H9 (cell line): ENCODE data around the gene PKMYT1. TPM values are rescaled to one million over a fixed set of nuclear protein-coding genes. Genes with fewer than 3 reads are reported as not detected.

ENCODE experiments used
- DNase-seq: peaks from one replicate; pipeline ENCODE4 v3.0.0-alpha.2; 2017
- H2AFZ ChIP-seq: one replicate; pipeline ENCODE4 v1.6.1; 2013; ENCODE audit warnings: mild to moderate bottlenecking, low read length, control low read depth, moderate library complexity
- H2AK5ac ChIP-seq: 2 replicates; pipeline ENCODE4 v1.6.1; 2013; ENCODE audit warnings: low read length, control low read depth, mixed read lengths; ENCODE audit not compliant: insufficient read length
- H2BK120ac ChIP-seq: one replicate; pipeline ENCODE4 v1.6.1; 2013; ENCODE audit warnings: low read depth, mild to moderate bottlenecking, low read length, control low read depth, inconsistent platforms; ENCODE audit not compliant: poor library complexity, severe bottlenecking
- H2BK12ac ChIP-seq: 2 replicates; pipeline ENCODE4 v1.6.1; 2013; ENCODE audit warnings: low read length, control low read depth, mixed read lengths, low read depth; ENCODE audit not compliant: insufficient read length
- H2BK15ac ChIP-seq: 2 replicates; pipeline ENCODE4 v1.6.1; 2013; ENCODE audit warnings: low read depth, low read length, control low read depth
- H2BK20ac ChIP-seq: one replicate; pipeline ENCODE4 v1.6.1; 2013; ENCODE audit warnings: low read depth, mild to moderate bottlenecking, low read length, control low read depth, inconsistent platforms; ENCODE audit not compliant: poor library complexity, severe bottlenecking
- H2BK5ac ChIP-seq: 2 replicates; pipeline ENCODE4 v1.6.1; 2013; ENCODE audit warnings: low read length, control low read depth, mixed read lengths; ENCODE audit not compliant: insufficient read length
- H3K14ac ChIP-seq: 2 replicates; pipeline ENCODE4 v1.6.1; 2013; ENCODE audit warnings: low read length, control low read depth; ENCODE audit not compliant: insufficient read depth
- H3K18ac ChIP-seq: 2 replicates; pipeline ENCODE4 v1.6.1; 2013; ENCODE audit warnings: low read depth, mild to moderate bottlenecking, mixed read lengths, low read length, control low read depth; ENCODE audit not compliant: insufficient read length
- H3K23ac ChIP-seq: 2 replicates; pipeline ENCODE4 v1.6.1; 2013; ENCODE audit warnings: low read length, control low read depth, mixed read lengths, low read depth; ENCODE audit not compliant: insufficient read length
- H3K23me2 ChIP-seq: 2 replicates; pipeline ENCODE4 v1.6.1; 2013; ENCODE audit warnings: low read depth, mild to moderate bottlenecking, mixed read lengths, low read length, control low read depth; ENCODE audit not compliant: insufficient read length, poor library complexity, severe bottlenecking
- H3K27ac ChIP-seq: 2 replicates; pipeline ENCODE4 v1.5.1; 2013; ENCODE audit warnings: low read length, control low read depth, mixed read lengths, low read depth; ENCODE audit not compliant: insufficient read length
- H3K27me3 ChIP-seq: 2 replicates; pipeline ENCODE4 v1.6.1; 2013; ENCODE audit warnings: low read length, control low read depth, inconsistent platforms; ENCODE audit not compliant: insufficient read depth
- H3K4ac ChIP-seq: 2 replicates; pipeline ENCODE4 v1.6.1; 2013; ENCODE audit warnings: low read depth, mild to moderate bottlenecking, control low read depth, inconsistent platforms, low read length, moderate library complexity
- H3K4me1 ChIP-seq: 2 replicates; pipeline ENCODE4 v1.6.1; 2013; ENCODE audit warnings: low read length, control low read depth, inconsistent platforms; ENCODE audit not compliant: insufficient read depth
- H3K4me2 ChIP-seq: 2 replicates; pipeline ENCODE4 v1.6.1; 2013; ENCODE audit warnings: low read length, control low read depth, mixed read lengths; ENCODE audit not compliant: insufficient read length, insufficient read depth
- H3K56ac ChIP-seq: 2 replicates; pipeline ENCODE4 v1.6.1; 2013; ENCODE audit warnings: low read depth, mild to moderate bottlenecking, mixed read lengths, low read length, control low read depth; ENCODE audit not compliant: insufficient read length
- H3K79me1 ChIP-seq: 2 replicates; pipeline ENCODE4 v1.6.1; 2013; ENCODE audit warnings: low read depth, mild to moderate bottlenecking, moderate library complexity, low read length, control low read depth, inconsistent platforms; ENCODE audit not compliant: insufficient read depth, poor library complexity, severe bottlenecking
- H3K79me2 ChIP-seq: 2 replicates; pipeline ENCODE4 v1.6.1; 2013; ENCODE audit warnings: low read length, control low read depth, inconsistent platforms; ENCODE audit not compliant: insufficient read depth
- H3K9ac ChIP-seq: 2 replicates; pipeline ENCODE4 v1.6.1; 2013; ENCODE audit warnings: low read length, control low read depth, mixed read lengths; ENCODE audit not compliant: insufficient read length; ENCODE audit errors: extremely low read depth
- H3K9me3 ChIP-seq: one replicate; pipeline ENCODE4 v1.6.1; 2013; ENCODE audit warnings: low read depth, low read length, inconsistent platforms; ENCODE audit not compliant: control insufficient read depth
- H3T11ph ChIP-seq: one replicate; pipeline ENCODE4 v1.6.1; 2013; ENCODE audit warnings: mild to moderate bottlenecking, low read length, control low read depth, inconsistent platforms
- H4K20me1 ChIP-seq: one replicate; pipeline ENCODE4 v1.6.1; 2013; ENCODE audit not compliant: control insufficient read depth, insufficient read length, insufficient read depth
- H4K5ac ChIP-seq: 2 replicates; pipeline ENCODE4 v1.6.1; 2013; ENCODE audit warnings: low read depth, mild to moderate bottlenecking, mixed read lengths, low read length, control low read depth; ENCODE audit not compliant: insufficient read length
- H4K8ac ChIP-seq: replicated peaks from 2 replicates; pipeline ENCODE4 v1.6.1; 2013; ENCODE audit warnings: low read length, control low read depth, mixed read lengths, low read depth; ENCODE audit not compliant: insufficient read length
- H4K91ac ChIP-seq: 2 replicates; pipeline ENCODE4 v1.6.1; 2013; ENCODE audit warnings: low read depth, mild to moderate bottlenecking, moderate library complexity, mixed read lengths, low read length, control low read depth; ENCODE audit not compliant: insufficient read length
- H3K27ac Mint-ChIP-seq, 3 experiments: 2 replicates in 2 of 3; 3 replicates in 1 of 3; pipeline ENCODE4 v1.8.0; 2020 to 2021; ENCODE audit warnings: mixed read lengths in 3 of 3, mild to moderate bottlenecking in 1 of 3, moderate library complexity in 1 of 3
- H3K27me3 Mint-ChIP-seq: 2 replicates; pipeline ENCODE4 v1.8.0; 2021; ENCODE audit warnings: low read depth, mild to moderate bottlenecking, moderate library complexity, mixed read lengths
- H3K36me3 Mint-ChIP-seq, 3 experiments: 2 replicates in 2 of 3; 3 replicates in 1 of 3; pipeline ENCODE4 v1.8.0; 2020 to 2021; ENCODE audit warnings: low read depth in 3 of 3, mixed read lengths in 3 of 3; ENCODE audit not compliant: insufficient read depth in 1 of 3
- H3K4me1 Mint-ChIP-seq, 2 experiments: 2 replicates each; pipeline ENCODE4 v1.8.0; 2020; ENCODE audit warnings: mixed read lengths in 2 of 2
- H3K4me3 Mint-ChIP-seq, 2 experiments: 2 replicates in 1 of 2; 3 replicates in 1 of 2; pipeline ENCODE4 v1.8.0; 2020 to 2021; ENCODE audit warnings: mild to moderate bottlenecking in 2 of 2, mixed read lengths in 2 of 2, moderate library complexity in 1 of 2
- H3K9me3 Mint-ChIP-seq, 2 experiments: 2 replicates in 1 of 2; 3 replicates in 1 of 2; pipeline ENCODE4 v1.8.0; 2020; ENCODE audit warnings: mild to moderate bottlenecking in 2 of 2, mixed read lengths in 2 of 2, moderate library complexity in 1 of 2
- CTCF ChIP-seq: fragments of 200-600 bp; sonication (generic); conservative IDR thresholded peaks from 3 replicates; pipeline ENCODE4 v1.8.0; 2021; ENCODE audit warnings: antibody characterized with exemption, mild to moderate bottlenecking
- WGBS: extraction: QIAGEN DNeasy Blood & Tissue Kit; methylation state at CpG from one replicate; pipeline ENCODE4 v1.1.7; 2013; ENCODE audit warnings: missing lambda C conversion rate, low lambda C conversion rate, mixed read lengths; ENCODE audit not compliant: insufficient read length; ENCODE audit errors: extremely low coverage; 5-methylcytosine and 5-hydroxymethylcytosine counted together
- total RNA-seq: library from RNA; stranded (reverse); gene quantifications from 2 replicates; pipeline ENCODE4 v1.2.1, GENCODE V29; 2021

PKMYT1 gene
- total RNA-seq, 1 experiment from 2014 or later: 114 TPM

- Histone ChIP-seq H4K91ac (no peak overlapping the region), H3K9me3 (no peaks in the 10 kb centered on the region), H2BK20ac (no peak overlapping the region), H2BK120ac (no peak overlapping the region), H2AFZ (no peak overlapping the region), H3K23me2 (peaks cover 5% of the 10 kb centered on the region), H3K4me2 (no peak overlapping the region), H2BK12ac (no peak overlapping the region), H2BK5ac (no peak overlapping the region), H3K56ac (no peak overlapping the region), H2AK5ac (no peak overlapping the region), H3K18ac (no peak overlapping the region), H3K14ac (no peak overlapping the region), H4K8ac (no peak overlapping the region), H3K27me3 (no peaks in the 10 kb centered on the region), H3K9ac (no peak overlapping the region), H3K4ac (no peak overlapping the region), H4K5ac (no peak overlapping the region), H3K23ac (no peak overlapping the region), H3K4me1 (no peaks in the 10 kb centered on the region), H3K79me1 (no peaks in the 10 kb centered on the region), H3K27ac (no peak overlapping the region), H3K79me2 (no peaks in the 10 kb centered on the region), H2BK15ac (no peak overlapping the region), H3T11ph (no peak overlapping the region), H4K20me1 (no peaks in the 10 kb centered on the region)
- Mint-ChIP-seq H3K36me3 (peaks cover 10 to 18% (median 14%) of the 10 kb centered on the region in 3 experiments), H3K4me1 (peaks cover 28 to 30% of the 10 kb centered on the region in 2 experiments), H3K4me3 (no peak overlapping the region), H3K27ac (no peak overlapping the region), H3K27me3 (peaks cover 6% of the 10 kb centered on the region), H3K9me3 (peaks cover 10 to 11% of the 10 kb centered on the region in 2 experiments)
- DNase-seq: no peak
- WGBS: no CpG with 5 or more reads among the region's 5 CpGs
- TF ChIP-seq CTCF: no peak
Measured at GRCh38 chr16:2926650-2926999, 53.6 kb downstream of the PKMYT1 start.
